HEK293 (cell line): ENCODE data around the gene ANKRD52.

Source experiments
- OSR2 ChIP-seq: fragments of 450-650 bp; formaldehyde crosslinking; IDR thresholded peaks from 2 replicates; pipeline ENCODE4 v1.5.1; 2016; ENCODE audit warnings: missing biosample characterization, missing genetic modification characterization
- SP3 ChIP-seq: fragments of 450-650 bp; formaldehyde crosslinking; IDR thresholded peaks from 2 replicates; pipeline ENCODE4 v1.5.1; 2016; ENCODE audit warnings: missing biosample characterization, missing genetic modification characterization
- YY1 ChIP-seq: fragments of 450-650 bp; formaldehyde crosslinking; IDR thresholded peaks from 2 replicates; pipeline ENCODE4 v1.5.1; 2018; ENCODE audit warnings: missing biosample characterization, missing genetic modification characterization
- ZBTB8A ChIP-seq: fragments of 450-650 bp; formaldehyde crosslinking; IDR thresholded peaks from 2 replicates; pipeline ENCODE4 v1.5.1; 2016; ENCODE audit warnings: missing biosample characterization, missing genetic modification characterization
- ZNF140 ChIP-seq: fragments of 450-650 bp; formaldehyde crosslinking; IDR thresholded peaks from 2 replicates; pipeline ENCODE4 v1.5.1; 2016; ENCODE audit warnings: missing biosample characterization, missing genetic modification characterization
- ZNF530 ChIP-seq: fragments of 450-650 bp; formaldehyde crosslinking; IDR thresholded peaks from 2 replicates; pipeline ENCODE4 v1.5.1; 2016; ENCODE audit warnings: low read depth, missing biosample characterization, missing genetic modification characterization
- TF ChIP-seq, protein P1 (sequence below): fragments of 450-650 bp; formaldehyde crosslinking; IDR thresholded peaks from 2 replicates; pipeline ENCODE4 v1.5.1; 2016; ENCODE audit warnings: missing biosample characterization, missing genetic modification characterization
- TF ChIP-seq, protein P2 (sequence below): fragments of 450-650 bp; formaldehyde crosslinking; IDR thresholded peaks from 2 replicates; pipeline ENCODE4 v1.5.1; 2017; ENCODE audit warnings: missing biosample characterization, mild to moderate bottlenecking, missing genetic modification characterization, moderate library complexity
- TF ChIP-seq, protein P3 (sequence below): fragments of 450-650 bp; formaldehyde crosslinking; IDR thresholded peaks from 2 replicates; pipeline ENCODE4; 2016; ENCODE audit warnings: missing biosample characterization, missing genetic modification characterization
- TF ChIP-seq, protein P4 (sequence below): fragments of 450-650 bp; formaldehyde crosslinking; IDR thresholded peaks from 2 replicates; pipeline ENCODE4 v1.5.1; 2016; ENCODE audit warnings: missing biosample characterization, missing genetic modification characterization

DNA sequence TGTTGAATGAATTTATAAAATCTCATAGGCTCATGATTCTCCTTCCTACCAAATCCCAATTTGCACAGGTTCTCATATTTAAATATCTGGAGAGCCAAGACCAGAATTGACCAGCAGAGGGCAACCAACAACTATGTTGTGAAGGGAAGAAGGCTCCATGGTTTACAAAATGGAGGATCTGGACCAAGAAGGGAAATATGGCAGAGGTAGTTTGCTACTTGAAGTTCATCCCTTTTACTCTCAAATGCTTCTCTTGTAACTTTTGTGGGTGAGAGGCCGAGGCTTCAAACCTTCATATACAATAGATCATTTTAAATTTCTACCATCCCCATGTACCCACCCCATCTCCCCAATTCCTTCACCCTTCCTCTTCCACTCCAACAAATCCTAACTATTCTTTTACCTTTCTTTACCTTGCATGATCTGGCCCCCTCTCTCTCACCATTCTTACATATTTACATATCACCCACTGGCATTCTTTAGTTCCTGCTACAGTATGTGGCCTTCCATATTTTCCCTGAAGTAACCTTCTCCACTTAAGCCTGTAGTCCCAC is 65.1 kb downstream of the ANKRD52 start:
- TF ChIP-seq ZNF530 (tag by site-specific recombination) (no peak), ZBTB8A (tag by site-specific recombination) (no peak), OSR2 (tag by site-specific recombination) (no peak), ZNF140 (no peak), YY1 (tag by site-specific recombination) (peak; percentile 70; the same call in 1 of the 2 replicates), SP3 (tag by site-specific recombination) (no peak)
- TF ChIP-seq, protein P1, sequence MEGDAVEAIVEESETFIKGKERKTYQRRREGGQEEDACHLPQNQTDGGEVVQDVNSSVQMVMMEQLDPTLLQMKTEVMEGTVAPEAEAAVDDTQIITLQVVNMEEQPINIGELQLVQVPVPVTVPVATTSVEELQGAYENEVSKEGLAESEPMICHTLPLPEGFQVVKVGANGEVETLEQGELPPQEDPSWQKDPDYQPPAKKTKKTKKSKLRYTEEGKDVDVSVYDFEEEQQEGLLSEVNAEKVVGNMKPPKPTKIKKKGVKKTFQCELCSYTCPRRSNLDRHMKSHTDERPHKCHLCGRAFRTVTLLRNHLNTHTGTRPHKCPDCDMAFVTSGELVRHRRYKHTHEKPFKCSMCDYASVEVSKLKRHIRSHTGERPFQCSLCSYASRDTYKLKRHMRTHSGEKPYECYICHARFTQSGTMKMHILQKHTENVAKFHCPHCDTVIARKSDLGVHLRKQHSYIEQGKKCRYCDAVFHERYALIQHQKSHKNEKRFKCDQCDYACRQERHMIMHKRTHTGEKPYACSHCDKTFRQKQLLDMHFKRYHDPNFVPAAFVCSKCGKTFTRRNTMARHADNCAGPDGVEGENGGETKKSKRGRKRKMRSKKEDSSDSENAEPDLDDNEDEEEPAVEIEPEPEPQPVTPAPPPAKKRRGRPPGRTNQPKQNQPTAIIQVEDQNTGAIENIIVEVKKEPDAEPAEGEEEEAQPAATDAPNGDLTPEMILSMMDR (tag by site-specific recombination) = peak; percentile 57; the same call in 1 of the 2 replicates
- TF ChIP-seq, protein P2, sequence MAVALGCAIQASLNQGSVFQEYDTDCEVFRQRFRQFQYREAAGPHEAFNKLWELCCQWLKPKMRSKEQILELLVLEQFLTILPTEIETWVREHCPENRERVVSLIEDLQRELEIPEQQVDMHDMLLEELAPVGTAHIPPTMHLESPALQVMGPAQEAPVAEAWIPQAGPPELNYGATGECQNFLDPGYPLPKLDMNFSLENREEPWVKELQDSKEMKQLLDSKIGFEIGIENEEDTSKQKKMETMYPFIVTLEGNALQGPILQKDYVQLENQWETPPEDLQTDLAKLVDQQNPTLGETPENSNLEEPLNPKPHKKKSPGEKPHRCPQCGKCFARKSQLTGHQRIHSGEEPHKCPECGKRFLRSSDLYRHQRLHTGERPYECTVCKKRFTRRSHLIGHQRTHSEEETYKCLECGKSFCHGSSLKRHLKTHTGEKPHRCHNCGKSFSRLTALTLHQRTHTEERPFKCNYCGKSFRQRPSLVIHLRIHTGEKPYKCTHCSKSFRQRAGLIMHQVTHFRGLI (tag by site-specific recombination) = peak; percentile 40; the same call in 1 of the 2 replicates
- TF ChIP-seq, protein P3, sequence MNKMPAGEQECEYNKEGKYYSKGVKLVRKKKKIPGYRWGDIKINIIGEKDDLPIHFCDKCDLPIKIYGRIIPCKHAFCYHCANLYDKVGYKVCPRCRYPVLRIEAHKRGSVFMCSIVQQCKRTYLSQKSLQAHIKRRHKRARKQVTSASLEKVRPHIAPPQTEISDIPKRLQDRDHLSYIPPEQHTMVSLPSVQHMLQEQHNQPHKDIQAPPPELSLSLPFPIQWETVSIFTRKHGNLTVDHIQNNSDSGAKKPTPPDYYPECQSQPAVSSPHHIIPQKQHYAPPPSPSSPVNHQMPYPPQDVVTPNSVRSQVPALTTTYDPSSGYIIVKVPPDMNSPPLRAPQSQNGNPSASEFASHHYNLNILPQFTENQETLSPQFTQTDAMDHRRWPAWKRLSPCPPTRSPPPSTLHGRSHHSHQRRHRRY (tag by site-specific recombination) = no peak
- TF ChIP-seq, protein P4, sequence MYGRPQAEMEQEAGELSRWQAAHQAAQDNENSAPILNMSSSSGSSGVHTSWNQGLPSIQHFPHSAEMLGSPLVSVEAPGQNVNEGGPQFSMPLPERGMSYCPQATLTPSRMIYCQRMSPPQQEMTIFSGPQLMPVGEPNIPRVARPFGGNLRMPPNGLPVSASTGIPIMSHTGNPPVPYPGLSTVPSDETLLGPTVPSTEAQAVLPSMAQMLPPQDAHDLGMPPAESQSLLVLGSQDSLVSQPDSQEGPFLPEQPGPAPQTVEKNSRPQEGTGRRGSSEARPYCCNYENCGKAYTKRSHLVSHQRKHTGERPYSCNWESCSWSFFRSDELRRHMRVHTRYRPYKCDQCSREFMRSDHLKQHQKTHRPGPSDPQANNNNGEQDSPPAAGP (tag by site-specific recombination) = no peak
